SK-N-SH treated with all-trans-retinoic acid at 6 μM for 48 hours (cell line): ENCODE results near the gene AMMECR1.

ENCODE experiments used
- ATAC-seq: fragments of 200-7000 bp; cut with Tn5 transposase; 3 replicates; pipeline ENCODE4 v1.9.1; 2020; ENCODE audit warnings: mild to moderate bottlenecking, moderate library complexity
- ARNTL ChIP-seq: fragments of 450-650 bp; formaldehyde crosslinking; IDR thresholded peaks from 2 replicates; pipeline ENCODE4 v1.5.0; 2020; ENCODE audit warnings: low read depth, mild to moderate bottlenecking, moderate library complexity, borderline replicate concordance
- BACH2 ChIP-seq: fragments of 250-450 bp; sonication (Bioruptor Pico); IDR thresholded peaks from 2 replicates; pipeline ENCODE4 v1.9.0; 2021; ENCODE audit warnings: mild to moderate bottlenecking, borderline replicate concordance
- CREB5 ChIP-seq: fragments of 250-450 bp; sonication (Bioruptor Pico); IDR thresholded peaks from 2 replicates; pipeline ENCODE4 v1.5.1; 2020; ENCODE audit warnings: low read depth, mild to moderate bottlenecking, moderate library complexity
- CSRNP3 ChIP-seq: fragments of 250-450 bp; sonication (Bioruptor Pico); IDR thresholded peaks from 2 replicates; pipeline ENCODE4 v1.5.1; 2021; ENCODE audit warnings: mild to moderate bottlenecking, moderate library complexity
- ESRRG ChIP-seq: fragments of 250-450 bp; sonication (Bioruptor Pico); IDR thresholded peaks from 2 replicates; pipeline ENCODE4 v1.6.1; 2021; ENCODE audit warnings: mild to moderate bottlenecking
- ISL1 ChIP-seq: fragments of 250-450 bp; sonication (Bioruptor Pico); IDR thresholded peaks from 2 replicates; pipeline ENCODE4 v2.1.2; 2022; ENCODE audit warnings: mild to moderate bottlenecking, moderate library complexity
- OSR1 ChIP-seq: fragments of 250-450 bp; sonication (Bioruptor Pico); IDR thresholded peaks from 2 replicates; pipeline ENCODE4 v1.8.0; 2022; ENCODE audit warnings: moderate library complexity, mild to moderate bottlenecking, inconsistent platforms
- POU6F1 ChIP-seq: fragments of 250-450 bp; sonication (Bioruptor Pico); IDR thresholded peaks from 2 replicates; pipeline ENCODE4 v1.8.0; 2021; ENCODE audit warnings: low read depth, mild to moderate bottlenecking, moderate library complexity, borderline replicate concordance
- PPARA ChIP-seq: fragments of 250-450 bp; sonication (Bioruptor Pico); IDR thresholded peaks from 2 replicates; pipeline ENCODE4 v1.5.0; 2020; ENCODE audit warnings: mild to moderate bottlenecking, borderline replicate concordance
- RARB ChIP-seq: fragments of 250-450 bp; sonication (Bioruptor Pico); IDR thresholded peaks from 2 replicates; pipeline ENCODE4 v1.8.0; 2021; ENCODE audit warnings: mild to moderate bottlenecking, moderate library complexity
- SNAI2 ChIP-seq: fragments of 250-450 bp; sonication (Bioruptor Pico); IDR thresholded peaks from 2 replicates; pipeline ENCODE4 v1.5.0; 2020; ENCODE audit warnings: mild to moderate bottlenecking, moderate library complexity
- TOX ChIP-seq: fragments of 250-450 bp; sonication (Bioruptor Pico); IDR thresholded peaks from 2 replicates; pipeline ENCODE4 v1.8.0; 2021; ENCODE audit warnings: mild to moderate bottlenecking, moderate library complexity, borderline replicate concordance
- TSHZ2 ChIP-seq: fragments of 250-450 bp; sonication (Bioruptor Pico); IDR thresholded peaks from 2 replicates; pipeline ENCODE4 v1.5.0; 2020; ENCODE audit warnings: mild to moderate bottlenecking, moderate library complexity
- ZFP3 ChIP-seq: fragments of 250-450 bp; sonication (Bioruptor Pico); IDR thresholded peaks from 2 replicates; pipeline ENCODE4 v1.5.0; 2020; ENCODE audit warnings: mild to moderate bottlenecking, moderate library complexity
- ZFP30 ChIP-seq: fragments of 450-650 bp; formaldehyde crosslinking; IDR thresholded peaks from 2 replicates; pipeline ENCODE4 v1.5.0; 2022; ENCODE audit warnings: mild to moderate bottlenecking, moderate library complexity
- ZNF565 ChIP-seq: fragments of 450-650 bp; formaldehyde crosslinking; conservative IDR thresholded peaks from 2 replicates; pipeline ENCODE4 v1.5.0; 2020; ENCODE audit warnings: low read depth, mild to moderate bottlenecking, moderate library complexity
- ZNF70 ChIP-seq: fragments of 450-650 bp; formaldehyde crosslinking; IDR thresholded peaks from 2 replicates; pipeline ENCODE4 v1.5.0; 2020; ENCODE audit warnings: mild to moderate bottlenecking, moderate library complexity
- ZNF8 ChIP-seq: fragments of 450-650 bp; formaldehyde crosslinking; IDR thresholded peaks from 2 replicates; pipeline ENCODE4 v1.5.0; 2020; ENCODE audit warnings: mild to moderate bottlenecking, moderate library complexity

Gene AMMECR1

GRCh38 chrX:110145311-110145710 is 172.6 kb downstream of the AMMECR1 start:
- ATAC-seq: no peak

More at GRCh38 chrX:110145311-110145710, 172.6 kb downstream of the AMMECR1 start:
- TF ChIP-seq TOX (CRISPR knock-in tag): no peak
- TF ChIP-seq POU6F1 (CRISPR knock-in tag): no peak
- no peak for TF ChIP-seq CREB5 (CRISPR knock-in tag)
- TF ChIP-seq PPARA: no peak
- no peak for TF ChIP-seq BACH2
- TF ChIP-seq ZNF565 (CRISPR knock-in tag): no peak
- TF ChIP-seq ESRRG (CRISPR knock-in tag): no peak
- TF ChIP-seq ZFP30: no peak
- no peak for TF ChIP-seq ZFP3 (CRISPR knock-in tag)
- no peak for TF ChIP-seq ZNF8
- no peak for TF ChIP-seq OSR1 (CRISPR knock-in tag)
- no peak for TF ChIP-seq ARNTL (CRISPR knock-in tag)
- TF ChIP-seq CSRNP3 (CRISPR knock-in tag): no peak
- TF ChIP-seq ISL1 (CRISPR knock-in tag): no peak
- no peak for TF ChIP-seq RARB (CRISPR knock-in tag)
- no peak for TF ChIP-seq ZNF70 (CRISPR knock-in tag)
- no peak for TF ChIP-seq TSHZ2 (CRISPR knock-in tag)
- TF ChIP-seq SNAI2 (CRISPR knock-in tag): no peak
